Activated B cell treated with CpG ODN at 0.5 μM for 24 hours (primary cell): ENCODE measurements around the gene PHTF2. TPM values are rescaled to one million over a fixed set of nuclear protein-coding genes. Genes with fewer than 3 reads are reported as not detected.
A peak's percentile ranks its signal among the peaks of the same experiment; 100 is the strongest.
"Not testable (repeated sequence)": the region's sequence is repeated elsewhere in the genome, so short reads cannot be mapped to it uniquely, and the experiment has no call there.

Experiments
- ATAC-seq: fragments of 200-7000 bp; cut with Tn5 transposase; one replicate; pipeline ENCODE4 v1.10.0; 2021; ENCODE audit warnings: low read depth, mild to moderate bottlenecking, moderate library complexity
- CTCF ChIA-PET: fragments of 350-600 bp; sonication (Branson Sonifier 250); formaldehyde crosslinking; loops from one replicate; lab custom pipeline; 2021; ENCODE audit warnings: antibody characterized with exemption; lab: Charles Lee
- POLR2A ChIA-PET: fragments of 350-600 bp; sonication (Branson Sonifier 250); formaldehyde crosslinking; loops from one replicate; lab custom pipeline; 2021; ENCODE audit warnings: antibody characterized with exemption; lab: Charles Lee
- DNase-seq: peaks from one replicate; pipeline ENCODE4 v3.0.0; 2022
- H3K27ac Mint-ChIP-seq: one replicate; pipeline ENCODE4 v1.8.0; 2020; ENCODE audit warnings: mixed read lengths
- H3K27me3 Mint-ChIP-seq: one replicate; pipeline ENCODE4 v1.8.0; 2021; ENCODE audit warnings: mixed read lengths
- H3K36me3 Mint-ChIP-seq: one replicate; pipeline ENCODE4 v1.8.0; 2021; ENCODE audit warnings: low read depth, mixed read lengths
- H3K4me1 Mint-ChIP-seq: one replicate; pipeline ENCODE4 v1.8.0; 2021; ENCODE audit warnings: mixed read lengths
- H3K4me3 Mint-ChIP-seq: one replicate; pipeline ENCODE4 v1.8.0; 2020; ENCODE audit warnings: mild to moderate bottlenecking, mixed read lengths
- H3K9me3 Mint-ChIP-seq: one replicate; pipeline ENCODE4 v1.8.0; 2020; ENCODE audit warnings: mixed read lengths
- intact Hi-C: fragments of 100-400 bp; cut with micrococcal nuclease; formaldehyde crosslinking; loops from one replicate; pipeline ENCODE4 v1.15.1; 2024
- total RNA-seq: library from RNA; stranded (reverse); gene quantifications from 2 replicates; pipeline ENCODE4 v1.2.3, GENCODE V29; 2022
- TF ChIP-seq, protein P1 (sequence below): fragments of 200-600 bp; IDR thresholded peaks from one replicate; pipeline ENCODE4 v1.8.0; 2022; ENCODE audit warnings: antibody characterized with exemption, mild to moderate bottlenecking

PHTF2 gene
- total RNA-seq, 1 donor from 2014 or later: 38.9 TPM

GRCh38 chr7:77783111-77783510 lies 15.5 kb upstream of the PHTF2 start:
- Mint-ChIP-seq H3K27ac (peak overlapping the region; percentile 18), H3K27me3 (no peaks in the 10 kb centered on the region), H3K9me3 (no peaks in the 10 kb centered on the region), H3K36me3 (peaks cover 43% of the 10 kb centered on the region), H3K4me1 (peaks cover 6% of the 10 kb centered on the region), H3K4me3 (no peak overlapping the region)
- no peak for DNase-seq
- TF ChIP-seq, protein P1, sequence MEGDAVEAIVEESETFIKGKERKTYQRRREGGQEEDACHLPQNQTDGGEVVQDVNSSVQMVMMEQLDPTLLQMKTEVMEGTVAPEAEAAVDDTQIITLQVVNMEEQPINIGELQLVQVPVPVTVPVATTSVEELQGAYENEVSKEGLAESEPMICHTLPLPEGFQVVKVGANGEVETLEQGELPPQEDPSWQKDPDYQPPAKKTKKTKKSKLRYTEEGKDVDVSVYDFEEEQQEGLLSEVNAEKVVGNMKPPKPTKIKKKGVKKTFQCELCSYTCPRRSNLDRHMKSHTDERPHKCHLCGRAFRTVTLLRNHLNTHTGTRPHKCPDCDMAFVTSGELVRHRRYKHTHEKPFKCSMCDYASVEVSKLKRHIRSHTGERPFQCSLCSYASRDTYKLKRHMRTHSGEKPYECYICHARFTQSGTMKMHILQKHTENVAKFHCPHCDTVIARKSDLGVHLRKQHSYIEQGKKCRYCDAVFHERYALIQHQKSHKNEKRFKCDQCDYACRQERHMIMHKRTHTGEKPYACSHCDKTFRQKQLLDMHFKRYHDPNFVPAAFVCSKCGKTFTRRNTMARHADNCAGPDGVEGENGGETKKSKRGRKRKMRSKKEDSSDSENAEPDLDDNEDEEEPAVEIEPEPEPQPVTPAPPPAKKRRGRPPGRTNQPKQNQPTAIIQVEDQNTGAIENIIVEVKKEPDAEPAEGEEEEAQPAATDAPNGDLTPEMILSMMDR: no peak
- CTCF ChIA-PET: interaction anchor here (0.7 kb wide), 1 partner anchor 23 kb away, joined by 3 read pairs; no protein-coding TSS in a partner anchor
- POLR2A ChIA-PET: no interaction called here
- no peak for ATAC-seq
- intact Hi-C loops: no loop called here

GRCh38 chr7:77783545-77783944 lies 15.0 kb upstream of the PHTF2 start:
- no peaks in the 10 kb centered on the region for H3K9me3 Mint-ChIP-seq
- POLR2A ChIA-PET: no interaction called here
- DNase-seq (no peak), ATAC-seq (no peak)
- CTCF ChIA-PET: interaction anchor here (0.7 kb wide), 1 partner anchor 24 kb away, joined by 3 read pairs; no protein-coding TSS in a partner anchor
- peaks cover 7% of the 10 kb centered on the region for H3K4me1 Mint-ChIP-seq
- no peak overlapping the region for H3K4me3 Mint-ChIP-seq
- intact Hi-C loops: no loop called here
- H3K36me3 Mint-ChIP-seq: peaks cover 39% of the 10 kb centered on the region
- TF ChIP-seq, protein P1: no peak
- no peaks in the 10 kb centered on the region for H3K27me3 Mint-ChIP-seq
- peak overlapping the region; percentile 18 for H3K27ac Mint-ChIP-seq

GRCh38 chr7:77784426-77784825 lies 14.1 kb upstream of the PHTF2 start:
- CTCF ChIA-PET, H3K4me3 Mint-ChIP-seq, H3K27ac Mint-ChIP-seq, POLR2A ChIA-PET, intact Hi-C loops, H3K9me3 Mint-ChIP-seq, ATAC-seq, H3K4me1 Mint-ChIP-seq, H3K27me3 Mint-ChIP-seq, DNase-seq: not testable (repeated sequence)
- H3K36me3 Mint-ChIP-seq: peaks cover 35% of the 10 kb centered on the region

GRCh38 chr7:77786018-77786417 lies 12.6 kb upstream of the PHTF2 start:
- DNase-seq: no peak
- TF ChIP-seq, protein P1: no peak
- Mint-ChIP-seq H3K27ac (no peak overlapping the region), H3K27me3 (no peaks in the 10 kb centered on the region), H3K4me3 (no peak overlapping the region), H3K9me3 (no peaks in the 10 kb centered on the region), H3K36me3 (peaks cover 28% of the 10 kb centered on the region), H3K4me1 (peaks cover 9% of the 10 kb centered on the region)
- no peak for ATAC-seq
- ChIA-PET POLR2A (interaction anchor here (1.7 kb wide), 1 partner anchor 11 kb away, joined by 4 read pairs; no protein-coding TSS in a partner anchor), CTCF (no interaction called here)
- intact Hi-C loops: no loop called here

DNA sequence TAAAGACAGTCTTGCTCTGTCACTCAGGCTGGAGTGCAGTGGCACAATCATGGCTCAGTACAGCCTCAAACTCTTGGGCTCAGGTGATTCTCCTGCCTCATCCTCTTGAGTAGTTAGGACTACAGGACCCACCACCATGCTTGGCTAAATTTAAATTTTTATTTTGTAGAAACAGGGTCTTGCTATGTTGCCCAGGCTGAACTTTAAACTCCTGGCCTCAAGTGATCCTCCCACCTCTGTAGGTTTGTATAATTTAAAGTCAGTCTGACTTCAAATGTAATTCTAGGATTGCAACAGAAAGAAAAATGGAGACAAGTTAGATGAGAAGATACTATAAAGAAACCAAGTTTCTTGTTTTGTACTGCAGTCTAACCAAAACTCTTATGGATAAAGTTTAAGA lies 11.8 kb upstream of the PHTF2 start:
- TF ChIP-seq, protein P1: no peak
- ATAC-seq (no peak), DNase-seq (no peak)
- H3K27ac Mint-ChIP-seq: no peak overlapping the region
- ChIA-PET CTCF (no interaction called here), POLR2A (no interaction called here)
- H3K27me3 Mint-ChIP-seq: no peaks in the 10 kb centered on the region
- H3K4me3 Mint-ChIP-seq: no peak overlapping the region
- peaks cover 29% of the 10 kb centered on the region for H3K36me3 Mint-ChIP-seq
- peaks cover 9% of the 10 kb centered on the region for H3K4me1 Mint-ChIP-seq
- intact Hi-C loops: no loop called here
- H3K9me3 Mint-ChIP-seq: no peaks in the 10 kb centered on the region
